Thoracic aorta (tissue), 2 donors: Measurements from ENCODE around the gene SCCPDH. TPM values are rescaled to one million over a fixed set of nuclear protein-coding genes. Genes with fewer than 3 reads are reported as not detected.
"Not testable (repeated sequence)": the region's sequence is repeated elsewhere in the genome, so short reads cannot be mapped to it uniquely, and the experiment has no call there.

Experiments used
- ATAC-seq: fragments of 150-250 bp; one replicate; pipeline ENCODE4 v1.8.0; 2017; ENCODE audit warnings: low read depth; ENCODE audit not compliant: insufficient number of reproducible peaks, low FRiP score
- DNase-seq: peaks from one replicate; pipeline ENCODE4 v3.0.0-alpha.2; 2020; ENCODE audit warnings: low spot score
- H3K27ac ChIP-seq, 2 donors: fragments of 200-600 bp; sonication (generic); 1 replicate in 1 of 2; 2 replicates in 1 of 2; pipeline ENCODE4 v1.5.1; 2016; ENCODE audit warnings: mild to moderate bottlenecking in 2 of 2, moderate library complexity in 2 of 2
- H3K27me3 ChIP-seq: fragments of 200-600 bp; sonication (generic); replicated peaks from 2 replicates; pipeline ENCODE4 v1.6.0; 2016; ENCODE audit warnings: mild to moderate bottlenecking; ENCODE audit not compliant: insufficient read depth
- H3K36me3 ChIP-seq: fragments of 200-600 bp; sonication (generic); one replicate; pipeline ENCODE4 v1.5.1; 2016
- H3K4me1 ChIP-seq, 2 donors: fragments of 200-600 bp; sonication (generic); 1 replicate in 1 of 2; 2 replicates in 1 of 2; pipeline versions ENCODE4 v1.5.1 to v1.6.0; 2016; ENCODE audit warnings: low read depth in 2 of 2, mild to moderate bottlenecking in 1 of 2; ENCODE audit not compliant: control insufficient read depth in 1 of 2
- H3K4me3 ChIP-seq: fragments of 200-600 bp; sonication (generic); 2 replicates; pipeline ENCODE4 v1.5.1; 2016; ENCODE audit warnings: mild to moderate bottlenecking
- H3K9me3 ChIP-seq: fragments of 200-600 bp; sonication (generic); 2 replicates; pipeline ENCODE4 v1.5.1; 2016
- CTCF ChIP-seq: fragments of 200-600 bp; sonication (generic); IDR thresholded peaks from one replicate; pipeline ENCODE4 v1.5.1; 2019; ENCODE audit warnings: antibody characterized with exemption
- total RNA-seq, 2 donors: library from RNA; depleted of rRNA; stranded (reverse); fragments of >200 nt; gene quantifications; one replicate each; pipeline versions ENCODE4 v1.1.0 to v1.2.3, GENCODE V29; 2016

The SCCPDH gene
- total RNA-seq, 2 donors from 2014 or later: 12.8 to 14.4 TPM

DNA sequence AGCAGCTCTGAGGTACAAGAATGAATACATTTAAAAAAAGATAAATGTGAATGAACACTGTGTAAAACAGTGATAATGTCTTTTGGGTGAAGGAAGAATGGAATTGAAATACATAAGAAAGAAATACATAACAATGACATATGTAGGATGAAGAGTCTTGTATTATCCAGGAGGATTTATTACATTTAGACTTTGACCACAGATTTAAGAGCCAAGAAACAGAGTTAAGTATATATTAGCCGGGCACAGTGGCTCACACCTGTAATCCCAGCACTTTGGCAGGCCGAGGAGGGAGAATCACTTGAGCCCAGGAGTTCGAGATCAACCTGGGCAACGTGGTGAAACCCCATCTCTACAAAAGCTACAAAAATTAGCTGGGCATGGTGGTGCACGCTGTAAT lies 79.7 kb downstream of the SCCPDH start:
- Histone ChIP-seq H3K4me1 (no peaks in the 10 kb centered on the region), H3K27me3 (no peaks in the 10 kb centered on the region), H3K36me3 (no peaks in the 10 kb centered on the region), H3K9me3 (no peaks in the 10 kb centered on the region), H3K27ac (no peak overlapping the region), H3K4me3 (no peak overlapping the region)
- no peak for DNase-seq
- no peak for TF ChIP-seq CTCF
- ATAC-seq: no peak

- DNase-seq (no peak), ATAC-seq (no peak)
- Histone ChIP-seq H3K4me3 (no peak overlapping the region), H3K36me3 (no peaks in the 10 kb centered on the region), H3K4me1 (no peaks in the 10 kb centered on the region), H3K27ac (no peak overlapping the region), H3K9me3 (no peaks in the 10 kb centered on the region), H3K27me3 (no peaks in the 10 kb centered on the region)
- no peak for TF ChIP-seq CTCF
These were observed 81.0 kb downstream of the SCCPDH start for GRCh38 chr1:246805135-246805716.

DNA sequence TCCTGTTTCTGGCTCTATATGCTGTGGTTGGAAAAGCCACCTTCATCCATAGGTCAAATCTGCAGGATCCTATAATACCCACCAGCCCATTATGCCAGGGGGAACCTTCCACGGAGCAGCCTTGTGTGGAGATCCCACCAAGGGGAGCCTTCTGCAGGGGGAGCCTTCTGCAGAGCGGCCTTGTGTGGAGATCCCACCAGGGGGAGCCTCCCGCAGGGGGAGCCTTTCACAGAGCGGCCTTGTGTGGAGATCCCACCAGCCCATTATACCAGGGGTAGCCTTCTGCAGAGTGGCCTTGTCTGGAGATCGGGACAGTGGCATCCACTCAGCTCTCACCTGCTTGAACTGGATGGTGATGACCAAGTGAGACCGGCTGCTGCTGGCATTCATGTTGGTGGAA lies 85.3 kb downstream of the SCCPDH start:
- H3K27ac ChIP-seq: no peak overlapping the region

GRCh38 chr1:246811985-246812384 lies 87.8 kb downstream of the SCCPDH start:
- no peaks in the 10 kb centered on the region for H3K27me3 ChIP-seq
- DNase-seq (no peak), ATAC-seq (no peak)
- H3K4me3 ChIP-seq: no peak overlapping the region
- no peaks in the 10 kb centered on the region for H3K36me3 ChIP-seq
- no peaks in the 10 kb centered on the region for H3K9me3 ChIP-seq
- no peaks in the 10 kb centered on the region for H3K4me1 ChIP-seq
- no peak for TF ChIP-seq CTCF
- no peak overlapping the region for H3K27ac ChIP-seq

More for the DNA sequence above, 85.3 kb downstream of the SCCPDH start:
- ATAC-seq: no peak
- Histone ChIP-seq H3K36me3 (no peaks in the 10 kb centered on the region), H3K4me3 (no peak overlapping the region), H3K4me1 (no peaks in the 10 kb centered on the region), H3K9me3 (no peaks in the 10 kb centered on the region), H3K27me3 (no peaks in the 10 kb centered on the region)
- no peak for DNase-seq
- TF ChIP-seq CTCF: no peak

DNA sequence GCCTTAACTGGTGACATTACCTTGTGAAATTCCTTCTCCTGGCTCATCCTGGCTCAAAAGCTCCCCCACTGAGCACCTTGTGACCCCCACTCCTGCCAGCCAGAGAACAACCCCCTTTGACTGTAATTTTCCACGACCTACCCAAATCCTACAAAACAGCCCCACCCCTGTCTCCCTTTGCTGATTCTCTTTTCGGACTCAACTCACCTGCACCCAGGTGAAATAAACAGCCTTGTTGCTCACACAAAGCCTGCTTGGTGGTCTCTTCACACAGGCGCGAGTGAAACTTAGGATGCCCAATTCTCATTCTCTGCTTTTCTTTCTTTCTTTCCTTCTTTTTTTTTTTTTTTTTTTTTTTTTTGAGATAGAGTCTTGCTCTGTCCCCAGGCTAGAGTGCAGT lies 89.1 kb downstream of the SCCPDH start:
- not testable (repeated sequence) for H3K36me3 ChIP-seq, ATAC-seq

DNA sequence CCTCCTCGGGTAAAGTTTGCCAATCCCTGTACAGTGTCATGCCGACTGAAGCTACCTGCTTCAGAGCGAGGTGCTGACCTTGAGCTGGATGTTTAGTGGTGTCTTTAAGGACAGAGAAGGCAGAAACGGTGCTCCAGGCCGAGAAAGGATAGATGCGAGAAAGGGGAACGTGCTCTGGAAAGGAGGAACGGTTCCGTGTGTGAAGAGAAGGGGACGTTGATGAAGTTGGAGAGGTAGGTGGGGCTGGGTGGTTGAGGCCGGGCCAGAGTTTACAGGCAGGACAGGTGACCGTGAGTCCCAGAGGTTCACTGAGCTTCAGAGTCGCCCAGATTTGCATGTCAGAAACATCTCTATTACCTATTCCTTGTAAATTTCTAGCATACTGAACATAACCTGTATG lies 90.7 kb downstream of the SCCPDH start:
- Histone ChIP-seq H3K36me3 (no peaks in the 10 kb centered on the region), H3K27ac (no peak overlapping the region), H3K27me3 (no peaks in the 10 kb centered on the region), H3K4me1 (no peaks in the 10 kb centered on the region), H3K9me3 (no peaks in the 10 kb centered on the region), H3K4me3 (no peak overlapping the region)
- no peak for DNase-seq
- ATAC-seq: no peak
- no peak for TF ChIP-seq CTCF

More for the DNA sequence above, 89.1 kb downstream of the SCCPDH start:
- not testable (repeated sequence) for DNase-seq, H3K27me3 ChIP-seq, H3K9me3 ChIP-seq, H3K27ac ChIP-seq, H3K4me1 ChIP-seq, H3K4me3 ChIP-seq
